ENCODE data around the gene COL17A1.

GRCh38 chr10:103995134-103995533, 90.5 kb downstream of the COL17A1 start:
- TF ChIP-seq POLR2A (IDR thresholded peaks at IDR 0.05): no peak
- TF ChIP-seq, protein P1, sequence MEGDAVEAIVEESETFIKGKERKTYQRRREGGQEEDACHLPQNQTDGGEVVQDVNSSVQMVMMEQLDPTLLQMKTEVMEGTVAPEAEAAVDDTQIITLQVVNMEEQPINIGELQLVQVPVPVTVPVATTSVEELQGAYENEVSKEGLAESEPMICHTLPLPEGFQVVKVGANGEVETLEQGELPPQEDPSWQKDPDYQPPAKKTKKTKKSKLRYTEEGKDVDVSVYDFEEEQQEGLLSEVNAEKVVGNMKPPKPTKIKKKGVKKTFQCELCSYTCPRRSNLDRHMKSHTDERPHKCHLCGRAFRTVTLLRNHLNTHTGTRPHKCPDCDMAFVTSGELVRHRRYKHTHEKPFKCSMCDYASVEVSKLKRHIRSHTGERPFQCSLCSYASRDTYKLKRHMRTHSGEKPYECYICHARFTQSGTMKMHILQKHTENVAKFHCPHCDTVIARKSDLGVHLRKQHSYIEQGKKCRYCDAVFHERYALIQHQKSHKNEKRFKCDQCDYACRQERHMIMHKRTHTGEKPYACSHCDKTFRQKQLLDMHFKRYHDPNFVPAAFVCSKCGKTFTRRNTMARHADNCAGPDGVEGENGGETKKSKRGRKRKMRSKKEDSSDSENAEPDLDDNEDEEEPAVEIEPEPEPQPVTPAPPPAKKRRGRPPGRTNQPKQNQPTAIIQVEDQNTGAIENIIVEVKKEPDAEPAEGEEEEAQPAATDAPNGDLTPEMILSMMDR (IDR thresholded peaks at IDR 0.05): no peak
- TF ChIP-seq POLR2AphosphoS5 (IDR thresholded peaks at IDR 0.05): no peak
